Femur (tissue), 1 donor: ENCODE results near the gene FIGNL2.
A peak's percentile ranks its signal among the peaks of the same experiment; 100 is the strongest.
"Not testable (repeated sequence)": the region's sequence is repeated elsewhere in the genome, so short reads cannot be mapped to it uniquely, and the experiment has no call there.

Experiments used
- DNase-seq: peaks from one replicate; pipeline ENCODE4 v3.0.0-alpha.2; 2017

The FIGNL2 gene

DNA sequence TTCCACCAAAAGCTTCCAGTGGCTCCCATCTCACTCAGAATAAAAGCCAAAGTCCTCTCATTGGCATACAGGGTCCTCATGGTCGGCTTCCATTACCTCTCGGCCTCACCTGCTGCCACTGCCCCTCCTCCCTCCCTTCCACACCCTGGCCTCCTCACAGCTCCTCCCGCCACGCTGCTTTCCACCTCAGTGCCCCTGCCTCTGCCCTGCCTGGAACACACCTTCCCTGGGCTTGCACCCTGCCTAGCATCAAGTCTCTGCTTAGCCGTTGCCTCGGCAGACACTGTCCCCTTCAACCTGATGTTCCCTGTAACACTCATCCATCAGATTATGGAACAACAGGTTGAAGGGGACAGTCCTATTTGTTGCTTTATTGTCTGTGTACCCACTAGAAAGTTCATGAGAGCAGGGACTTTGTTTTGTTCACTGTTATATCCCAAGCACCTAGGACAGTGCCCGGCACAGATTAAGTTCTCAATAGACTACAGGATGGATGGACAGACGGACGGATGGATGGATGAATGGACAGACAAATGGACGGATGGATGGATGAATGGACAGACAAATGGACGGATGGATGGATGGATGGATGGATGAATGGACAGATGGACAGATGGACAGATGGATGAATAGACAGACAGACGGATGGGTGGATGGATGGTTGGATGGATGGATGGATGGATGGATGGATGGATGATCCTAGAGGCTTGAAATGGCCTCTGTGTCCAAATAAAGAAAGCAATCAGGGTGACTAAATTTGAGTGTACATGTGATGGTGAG lies 14.9 kb downstream of the FIGNL2 start:
- no peak for DNase-seq

DNA sequence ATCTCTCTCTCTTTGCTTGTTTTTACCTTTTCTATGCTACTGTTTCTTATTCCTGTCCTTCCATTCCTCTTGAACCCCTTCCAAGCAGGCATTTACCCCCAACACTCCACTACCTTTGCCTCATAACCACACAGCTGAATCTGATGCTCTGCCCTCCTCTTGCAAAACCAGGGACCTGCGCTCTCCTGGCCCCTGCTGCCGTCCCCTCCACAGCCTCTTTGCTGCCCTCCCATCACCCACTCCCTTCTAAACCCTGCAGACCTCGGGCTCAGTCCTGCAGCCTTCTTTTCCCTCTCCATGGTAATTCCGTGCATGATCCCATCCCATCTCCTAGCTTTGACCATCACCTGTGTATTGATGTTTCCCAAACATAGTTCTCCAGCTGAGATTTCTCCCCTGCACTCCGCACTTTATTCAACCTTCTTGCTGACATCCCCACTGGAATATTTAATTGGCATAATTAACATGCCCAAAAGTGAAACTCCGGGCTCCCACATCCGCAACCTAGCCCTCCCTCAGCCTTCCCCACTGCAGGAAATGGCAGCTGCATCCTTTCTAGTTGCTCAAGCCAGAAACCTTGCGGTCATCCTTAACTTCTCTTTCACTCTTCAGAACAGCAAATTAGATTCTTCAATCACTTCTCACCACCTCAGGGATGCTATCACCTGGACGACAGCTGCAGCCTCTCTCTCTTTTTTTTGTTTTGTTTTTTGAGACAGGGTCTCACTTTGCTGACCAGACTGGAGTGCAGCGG lies 16.0 kb downstream of the FIGNL2 start:
- DNase-seq: no peak

DNA sequence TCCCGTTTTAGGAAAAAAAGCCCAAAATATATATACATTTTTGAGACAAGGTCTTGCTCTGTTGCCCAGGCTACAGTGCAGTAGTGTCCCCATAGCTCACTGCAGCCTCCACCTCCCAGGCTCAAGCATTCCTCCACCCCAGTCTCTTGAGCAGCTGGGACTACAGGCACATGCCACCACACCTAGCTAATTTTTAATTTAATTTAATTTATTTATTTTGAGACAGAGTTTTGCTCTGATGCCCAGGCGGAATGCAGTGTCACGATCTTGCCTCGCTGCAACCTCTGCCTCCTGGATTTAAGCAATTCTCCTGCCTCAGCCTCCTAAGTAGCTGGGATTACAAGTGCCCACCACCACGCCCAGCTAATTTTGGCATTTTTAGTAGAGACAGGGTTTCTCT lies 16.7 kb downstream of the FIGNL2 start:
- not testable (repeated sequence) for DNase-seq

DNA sequence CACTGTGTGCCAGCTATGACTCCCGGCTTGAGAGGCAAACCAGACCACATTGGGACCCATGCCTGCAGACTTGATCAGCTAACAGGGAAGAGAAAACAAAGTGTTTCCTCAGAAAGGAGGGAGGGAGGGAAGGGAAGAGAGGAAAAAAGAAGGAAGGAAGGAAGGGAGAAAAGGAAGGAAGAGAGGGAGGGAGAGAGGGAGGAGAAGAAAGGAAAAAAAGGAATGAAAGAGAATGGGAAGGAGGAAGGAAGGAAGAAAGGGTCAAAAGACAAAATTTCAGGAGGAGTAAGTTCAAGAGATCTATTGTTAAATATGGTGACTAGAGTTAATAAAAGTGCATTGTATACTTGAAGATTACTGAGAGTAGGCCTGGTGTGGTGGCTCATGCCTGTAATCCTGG lies 18.9 kb downstream of the FIGNL2 start:
- no peak for DNase-seq

DNA sequence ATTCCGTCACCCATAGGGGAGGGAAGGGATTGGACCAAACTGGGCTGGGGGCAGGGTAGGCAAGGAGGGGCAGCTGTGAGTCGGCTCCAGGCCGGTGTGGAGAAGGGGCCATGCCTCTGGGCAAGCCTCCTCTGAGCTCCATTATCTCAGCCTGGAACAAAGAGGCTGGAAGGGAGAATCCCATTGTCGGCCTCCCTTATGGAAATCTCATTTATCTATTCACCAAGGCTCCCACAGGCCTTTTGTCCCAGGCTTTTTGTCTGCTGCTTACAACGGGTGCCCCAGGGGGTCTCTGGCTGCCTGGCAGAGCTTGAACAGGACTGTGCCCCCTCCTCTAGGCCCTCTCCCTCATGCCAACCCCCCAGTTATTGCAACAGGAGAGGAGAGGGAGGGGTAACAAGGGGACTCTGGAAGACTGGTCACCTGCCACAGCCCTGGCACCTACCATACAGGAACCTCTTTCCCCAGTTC lies 19.5 kb downstream of the FIGNL2 start:
- DNase-seq: no peak

DNA sequence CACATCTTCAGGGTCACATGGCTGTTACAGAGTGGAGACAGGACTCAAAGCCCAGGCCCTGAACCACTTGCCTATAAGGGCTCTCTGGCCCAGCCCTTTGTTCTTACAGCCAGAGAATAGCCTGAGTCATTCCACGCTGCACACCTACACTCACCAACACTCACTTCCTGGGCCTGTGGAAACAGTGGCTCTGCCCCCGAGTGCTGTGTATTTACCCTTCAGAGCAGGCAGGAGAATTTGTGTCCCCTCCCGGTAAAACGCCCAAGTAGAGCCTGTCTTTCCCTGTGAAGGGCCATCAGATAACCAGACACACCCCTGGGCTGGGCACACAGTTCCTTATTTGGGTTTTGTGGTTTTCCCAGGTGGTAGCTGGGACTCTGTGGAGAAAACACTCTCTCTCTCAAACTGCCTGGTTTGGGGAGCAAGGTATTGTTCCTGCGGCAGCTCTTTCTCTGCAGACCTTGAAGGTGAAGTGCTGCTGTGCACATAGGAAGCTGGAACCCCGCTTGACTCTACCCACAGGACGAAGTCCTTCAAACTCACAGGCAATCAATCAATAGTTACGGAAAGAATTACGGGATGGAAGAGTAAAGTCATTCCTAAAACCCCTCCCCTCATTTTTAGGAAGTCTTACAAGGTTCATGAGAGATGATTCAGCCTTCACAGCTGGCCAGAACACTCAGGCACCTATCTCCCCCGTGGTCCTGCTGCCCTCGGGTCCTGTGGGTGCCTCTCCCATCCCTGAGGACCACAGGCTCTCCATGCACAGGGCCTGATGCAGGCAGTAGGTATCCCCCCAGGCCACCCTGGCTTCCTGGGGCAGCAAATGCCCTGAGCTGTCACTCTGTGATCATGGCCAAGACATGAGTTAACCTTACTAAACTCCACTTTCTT lies 20.3 kb downstream of the FIGNL2 start:
- DNase-seq: no peak

DNA sequence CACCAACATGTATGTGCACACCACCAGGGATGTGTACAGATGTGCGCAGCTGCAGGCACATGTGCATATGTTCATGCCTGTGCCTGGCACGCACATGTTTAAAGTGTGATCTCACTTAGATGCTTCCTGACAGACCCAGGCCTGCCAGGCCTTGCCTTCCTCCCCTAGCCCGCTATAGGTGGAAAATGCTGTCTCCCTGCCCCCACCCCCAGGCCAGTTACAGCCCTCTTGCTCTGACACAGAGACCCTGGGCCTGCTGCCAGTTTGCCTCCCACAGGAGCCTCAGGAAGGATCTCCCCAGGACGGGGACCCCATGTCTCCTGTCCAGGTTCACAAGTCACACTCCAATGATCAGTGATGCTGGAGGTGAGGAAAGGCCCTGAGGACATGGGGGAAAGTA lies 21.6 kb downstream of the FIGNL2 start:
- no peak for DNase-seq

DNA sequence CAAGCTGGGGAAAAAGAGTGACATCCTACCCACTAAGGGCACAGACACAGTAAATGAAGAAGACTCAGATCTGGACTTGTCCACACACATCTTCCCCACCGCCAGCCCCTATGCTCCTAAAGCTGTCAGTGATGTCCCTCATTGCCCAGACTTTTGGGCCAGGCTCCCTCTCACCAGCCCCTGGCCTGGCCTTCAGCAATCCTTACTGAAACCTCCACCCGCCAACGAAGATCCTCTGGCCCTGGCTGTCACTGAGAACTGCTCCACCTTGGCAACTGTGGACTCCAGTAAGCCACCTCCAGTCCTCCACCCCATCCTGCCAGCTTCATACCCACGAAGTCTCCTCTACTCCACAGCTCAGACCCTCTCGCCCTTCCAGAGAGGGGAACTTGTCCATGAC lies 23.3 kb downstream of the FIGNL2 start:
- no peak for DNase-seq

DNA sequence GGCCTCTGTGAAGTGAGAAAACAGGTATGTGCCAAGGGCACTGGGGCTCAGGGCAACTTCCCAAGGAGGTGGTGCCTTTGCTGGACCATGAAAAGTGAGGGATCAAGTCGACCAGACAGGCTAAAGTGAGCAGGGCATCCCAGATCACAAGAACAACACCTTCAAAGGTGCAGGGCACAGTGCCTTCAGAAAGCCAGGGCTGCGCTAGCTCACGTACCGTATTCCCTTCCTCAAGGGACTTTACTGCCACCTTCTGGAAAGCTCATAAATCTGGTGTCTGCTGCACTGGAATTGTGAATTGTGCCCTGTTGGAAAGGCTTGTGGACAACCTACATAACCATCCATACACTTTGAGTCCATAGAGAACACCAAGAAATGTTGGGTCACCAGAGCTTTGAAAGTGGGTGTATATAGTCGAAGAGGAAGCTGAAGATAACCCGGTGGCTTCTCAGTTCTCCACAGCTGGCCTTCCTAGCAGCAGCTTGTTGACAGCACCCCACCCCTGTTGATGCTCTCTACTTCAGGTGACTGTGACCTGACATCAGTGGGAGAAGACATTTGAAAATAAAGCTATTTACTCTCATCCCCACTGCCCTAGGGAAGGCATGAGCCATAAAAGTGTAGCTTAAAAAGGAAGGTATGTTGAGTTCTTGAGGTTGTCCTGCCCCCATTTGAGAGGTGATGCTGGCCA lies 24.5 kb downstream of the FIGNL2 start:
- DNase-seq: no peak

DNA sequence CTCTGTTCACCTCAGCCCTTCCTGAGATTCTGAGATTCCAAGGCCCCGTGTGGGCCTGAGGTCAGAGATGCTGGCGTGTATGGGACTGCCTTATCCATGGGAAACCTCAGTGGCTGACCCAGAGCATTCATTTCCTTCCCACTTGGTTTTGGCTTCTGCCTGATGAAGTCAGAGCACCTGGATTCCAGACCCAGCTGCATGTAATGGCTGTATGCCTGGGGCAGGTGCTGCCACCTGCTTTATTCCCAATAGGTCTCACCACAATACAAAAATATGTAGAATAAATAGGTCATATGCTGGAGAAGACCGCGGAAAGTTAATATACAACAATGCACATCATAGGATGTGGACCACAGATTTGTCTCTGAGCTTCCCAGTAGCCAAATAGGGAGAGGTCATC lies 25.6 kb downstream of the FIGNL2 start:
- DNase-seq: no peak

DNA sequence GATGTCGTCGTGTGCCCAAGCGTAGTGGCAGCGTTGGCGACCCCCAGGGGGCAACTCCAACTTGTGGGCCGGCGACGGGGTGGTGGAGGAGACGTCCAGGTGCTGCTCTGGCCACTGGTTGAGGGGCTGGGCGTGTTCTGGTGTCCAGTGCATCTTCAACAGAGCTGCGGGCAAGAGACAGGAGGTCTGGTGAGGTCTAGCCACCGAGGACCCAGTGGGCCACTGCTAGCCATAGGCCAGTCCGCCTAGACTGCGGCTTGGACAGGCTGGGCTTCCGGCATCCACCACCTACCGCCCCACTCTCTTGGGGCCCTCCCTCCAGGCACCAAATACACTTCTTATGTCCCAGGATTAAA lies 26.3 kb downstream of the FIGNL2 start:
- no peak for DNase-seq

DNA sequence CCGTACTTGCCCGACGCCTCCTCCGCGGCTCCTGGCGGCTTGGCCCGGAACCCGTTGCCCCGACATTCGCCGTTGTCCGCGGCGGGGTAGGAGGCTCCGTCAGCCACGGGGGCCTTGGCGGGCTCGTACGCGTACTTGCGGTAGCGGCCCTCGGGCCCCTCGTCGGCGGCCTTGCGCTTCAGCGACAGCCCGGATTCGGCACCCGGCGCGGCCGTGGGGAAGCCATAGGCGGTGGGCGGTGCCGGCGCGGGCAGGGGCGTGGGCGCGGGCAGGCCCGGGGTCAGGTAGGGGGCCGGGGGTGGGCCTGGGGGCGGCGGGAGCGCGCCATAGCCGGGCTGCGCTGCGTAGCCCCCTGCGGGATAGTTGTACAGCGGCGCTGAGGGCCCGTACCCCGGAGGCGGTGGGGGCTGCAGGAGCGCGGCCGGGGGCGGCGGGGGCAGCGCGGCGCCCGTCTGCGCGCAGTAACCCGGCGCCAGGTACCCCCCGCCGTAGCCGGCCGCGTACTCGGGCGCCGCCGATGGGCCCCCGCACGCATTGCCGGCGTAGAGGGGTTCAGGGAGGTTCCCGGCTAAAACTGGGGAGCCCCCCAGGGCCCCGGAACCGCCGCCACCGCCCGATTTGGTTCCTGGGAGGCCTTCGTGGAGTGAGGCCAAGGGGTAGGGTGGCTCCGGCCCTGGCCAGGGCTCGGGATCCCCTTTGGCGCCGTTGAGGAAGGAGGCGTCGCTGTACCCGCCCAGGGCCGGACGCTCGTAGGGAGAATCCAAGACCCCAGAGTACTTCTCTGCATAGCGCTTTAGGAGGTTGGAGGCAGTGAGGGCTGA lies 26.9 kb downstream of the FIGNL2 start:
- DNase-seq: no peak

DNA sequence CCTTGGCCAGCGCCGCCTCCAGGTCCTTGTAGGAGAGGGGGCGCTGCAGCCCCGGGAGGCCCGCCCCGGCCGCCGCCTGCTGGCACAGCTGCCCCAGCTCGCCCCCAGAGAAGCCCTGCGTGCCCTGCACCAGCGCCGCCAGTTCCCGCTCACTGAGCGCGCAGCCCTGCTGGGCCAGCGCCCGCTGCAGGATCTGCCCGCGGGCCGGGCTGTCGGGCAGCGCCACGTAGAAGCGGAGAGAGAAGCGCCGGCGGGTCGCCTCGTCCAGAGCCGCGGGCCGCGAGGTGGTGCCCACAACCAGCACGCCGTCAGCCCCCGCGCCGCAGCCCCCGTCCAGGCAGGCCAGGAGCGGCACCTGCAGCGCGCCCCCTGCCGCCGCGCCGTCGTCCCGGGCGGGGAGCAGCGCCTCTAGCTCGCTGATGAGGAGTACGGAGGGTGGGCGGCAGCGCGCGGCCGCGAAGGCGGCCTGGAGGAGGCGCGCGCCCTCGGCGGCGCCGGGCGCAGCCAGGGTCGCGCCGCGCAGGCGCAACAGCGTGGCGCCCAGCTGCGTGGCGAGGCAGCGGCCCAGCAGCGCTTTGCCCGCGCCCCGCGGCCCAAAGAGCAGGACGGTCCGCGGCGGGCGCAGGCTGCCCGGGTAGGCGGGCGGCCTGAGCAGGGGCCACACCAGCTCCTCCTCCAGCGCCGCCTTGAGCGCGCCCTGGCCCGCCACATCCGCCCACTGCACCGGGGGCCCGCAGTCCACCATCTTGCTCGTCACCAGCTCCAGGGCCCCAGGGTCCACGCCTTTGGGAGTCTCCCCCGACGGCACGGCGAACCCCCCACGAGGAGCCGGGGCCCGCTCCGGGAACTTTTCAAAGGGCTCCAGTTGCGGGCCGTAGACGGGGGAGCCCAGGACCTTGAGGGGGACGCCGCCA lies 27.7 kb downstream of the FIGNL2 start:
- DNase-seq: peak; percentile 79

DNA sequence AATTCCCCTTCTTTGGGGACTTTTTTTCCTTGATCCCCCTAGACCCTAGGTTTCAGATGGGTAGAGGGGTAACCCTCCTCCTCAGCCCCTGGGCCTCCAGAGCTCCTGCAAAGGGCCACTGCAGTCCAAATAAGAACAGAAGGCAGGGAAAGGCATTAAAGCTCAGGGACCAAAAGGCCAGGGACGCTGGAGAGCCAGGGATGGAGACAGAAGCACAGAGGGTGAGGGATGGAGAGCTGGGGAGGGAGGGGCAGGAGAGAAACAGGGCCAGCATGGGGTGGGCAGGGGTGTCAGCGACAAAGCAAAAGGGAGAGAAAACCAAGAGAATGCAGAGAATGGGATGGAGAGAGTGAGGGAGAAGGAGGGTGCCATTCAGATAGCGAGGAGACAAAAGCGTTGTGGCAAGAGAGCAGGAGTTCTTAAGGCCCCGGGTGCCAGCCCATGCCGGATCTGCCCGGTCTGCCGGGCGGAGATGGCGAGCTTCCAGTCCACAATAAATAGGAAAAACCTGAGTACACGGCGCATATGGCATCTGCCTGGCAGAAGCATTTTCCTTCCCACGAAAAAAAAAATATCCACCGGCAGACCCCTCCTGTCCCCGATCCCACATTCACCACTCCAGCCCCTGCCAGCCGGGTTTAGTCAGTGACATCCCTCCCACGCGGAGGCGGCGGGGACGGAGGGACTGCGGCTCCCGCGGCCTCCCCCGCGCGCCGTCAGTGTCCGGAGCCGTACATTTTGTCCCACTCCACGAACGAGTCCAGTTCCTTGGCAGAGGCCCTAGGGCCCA lies 28.6 kb downstream of the FIGNL2 start:
- no peak for DNase-seq

DNA sequence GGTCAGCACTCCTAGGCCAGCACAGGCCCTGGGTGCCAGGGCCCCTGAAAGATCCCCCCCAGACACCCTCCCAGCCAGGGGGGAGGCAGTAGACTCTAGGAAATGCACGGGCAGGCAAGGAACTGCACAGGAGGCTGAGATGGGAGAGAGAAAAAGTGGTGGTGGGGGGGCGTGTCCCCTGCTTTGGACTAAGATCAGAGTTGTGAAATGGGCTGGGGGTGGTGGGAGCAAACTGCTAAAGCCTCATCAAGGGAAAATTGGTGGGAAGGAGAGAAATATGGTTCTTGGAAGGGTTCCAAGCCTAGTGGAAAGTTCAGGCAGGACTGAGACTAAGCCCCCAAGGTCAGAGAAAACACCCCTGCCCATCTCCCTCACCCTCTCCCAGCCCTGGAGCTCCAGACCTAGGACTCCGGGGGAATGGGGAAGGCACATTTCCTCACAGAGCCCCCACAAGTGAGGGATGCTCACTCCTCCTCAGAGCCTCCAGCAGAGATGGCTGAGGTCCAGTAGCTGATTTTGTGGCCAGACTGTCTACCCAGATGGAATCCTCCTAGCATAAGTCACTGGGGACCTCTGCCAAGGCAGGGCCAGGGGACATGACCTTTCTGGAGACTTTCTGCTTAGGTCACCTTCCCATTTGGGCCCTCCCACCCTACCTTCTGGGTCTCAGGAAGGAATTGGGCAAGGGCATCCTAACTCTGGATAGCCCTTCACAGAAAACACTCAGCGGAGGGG lies 29.8 kb downstream of the FIGNL2 start:
- DNase-seq: no peak

DNA sequence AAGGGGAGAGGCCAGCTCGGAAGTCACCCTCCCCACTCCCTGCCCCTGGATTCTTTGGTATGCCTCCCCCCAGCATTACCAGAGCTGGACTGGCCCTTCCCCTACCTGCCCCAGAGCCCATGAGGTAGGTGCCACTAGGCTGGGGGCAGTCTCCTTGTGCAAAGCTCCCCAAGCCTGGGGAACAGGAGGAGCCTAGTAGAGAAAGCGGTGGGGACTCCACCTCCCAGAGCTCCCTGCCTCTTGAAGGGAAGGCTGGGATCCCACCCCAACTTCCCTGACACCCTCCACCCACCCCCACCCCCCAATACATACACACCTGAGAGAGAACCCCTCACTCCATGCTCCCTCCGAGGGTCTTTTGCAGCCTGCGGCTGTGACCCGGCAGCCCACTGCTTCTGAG lies 30.4 kb downstream of the FIGNL2 start:
- DNase-seq: no peak

DNA sequence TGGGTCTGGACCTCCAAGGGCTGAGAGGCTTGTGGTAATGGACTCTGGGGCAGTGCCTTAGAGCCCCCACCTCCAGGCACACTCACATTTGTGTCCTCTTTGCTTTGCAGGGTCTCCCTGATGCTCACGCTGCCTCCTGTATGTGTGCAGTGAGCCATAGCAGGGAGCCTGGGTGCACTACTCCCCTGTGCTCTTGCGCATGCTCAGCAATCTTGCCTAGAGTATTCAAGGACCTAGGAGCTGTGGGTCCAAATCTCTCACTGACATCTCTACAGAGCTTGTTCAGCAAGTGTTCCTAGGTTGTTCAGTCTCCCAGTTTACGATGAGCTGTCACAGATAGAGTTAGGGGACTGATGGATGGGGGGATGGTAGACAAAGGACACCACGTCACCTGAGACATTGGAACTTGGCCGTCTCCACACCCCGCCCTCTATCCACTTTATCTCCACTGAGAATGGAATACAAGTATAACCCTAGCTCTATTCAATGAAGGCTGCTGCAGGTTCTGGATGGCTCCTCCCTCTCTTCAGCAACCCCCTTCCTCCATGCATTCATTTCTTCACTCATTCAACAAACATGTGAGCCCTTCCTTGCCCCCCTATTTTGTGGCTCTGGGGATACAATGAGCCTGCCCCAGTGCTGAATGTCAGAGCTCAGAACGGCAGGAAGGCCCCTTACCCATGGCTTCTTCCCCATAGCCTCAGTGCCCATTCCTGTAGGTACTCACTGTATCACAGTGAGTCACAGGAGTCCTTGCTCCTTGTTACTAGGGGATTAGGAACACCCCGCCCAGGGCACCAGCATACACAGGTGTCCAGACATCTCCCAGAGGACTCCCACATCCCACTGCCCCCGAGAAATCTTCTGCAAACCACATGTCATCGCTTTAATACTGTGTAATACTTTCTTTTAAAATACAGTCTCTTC lies 31.2 kb downstream of the FIGNL2 start:
- DNase-seq: no peak

DNA sequence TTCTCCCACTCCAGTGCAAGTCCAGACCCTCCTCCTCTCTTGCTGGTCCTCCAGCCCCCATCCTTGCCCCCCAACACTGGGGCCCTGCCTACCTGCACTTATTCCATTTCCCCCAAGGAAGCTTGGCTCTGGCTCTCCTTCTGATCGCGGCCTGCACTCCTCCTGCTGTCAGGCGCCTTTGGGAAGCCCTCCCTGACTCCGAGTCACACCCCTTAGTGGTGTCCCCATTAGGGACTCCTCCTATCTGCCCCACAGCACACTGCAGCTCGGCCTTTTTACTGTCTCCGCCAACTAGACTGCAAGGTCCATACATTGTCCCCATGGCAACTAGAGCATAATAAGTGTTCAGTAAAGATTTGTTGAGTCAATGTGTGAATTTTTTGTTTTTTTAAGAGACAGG lies 32.9 kb downstream of the FIGNL2 start:
- no peak for DNase-seq
